MCF 10A (cell line): ENCODE measurements around the gene C19orf73. TPM values are rescaled to one million over a fixed set of nuclear protein-coding genes. Genes with fewer than 3 reads are reported as not detected.
A peak's percentile ranks its signal among the peaks of the same experiment; 100 is the strongest.

Source experiments
- BruUV-seq: library from RNA; stranded (reverse); fragments of 400-500 nt; replicated peaks from 2 replicates; lab custom pipeline; 2021; lab: Mats Ljungman, UMichigan
- CTCF ChIA-PET: fragments of 300-600 bp; sonication (Branson Sonifier 250); formaldehyde crosslinking; extraction: SDS; loops from one replicate; lab custom pipeline; 2021; ENCODE audit warnings: antibody characterized with exemption, inconsistent platforms; lab: Yijun Ruan, JAX
- POLR2A ChIA-PET: fragments of 300-600, 350-650 bp; sonication (Branson Sonifier 250); formaldehyde crosslinking; extraction: SDS; loops from one replicate; lab custom pipeline; 2020; ENCODE audit warnings: antibody characterized with exemption, inconsistent platforms; lab: Yijun Ruan, JAX
- DNase-seq: peaks from one replicate; pipeline ENCODE4 v3.0.0-alpha.2; 2018; ENCODE audit not compliant: unreplicated experiment
- H3K27ac Mint-ChIP-seq: one replicate; pipeline ENCODE4 v1.8.0; 2022; ENCODE audit warnings: mild to moderate bottlenecking, low read depth, mixed read lengths; ENCODE audit not compliant: unreplicated experiment
- H3K27me3 Mint-ChIP-seq: one replicate; pipeline ENCODE4 v1.8.0; 2022; ENCODE audit warnings: mixed read lengths; ENCODE audit not compliant: insufficient read depth, unreplicated experiment
- H3K36me3 Mint-ChIP-seq: one replicate; pipeline ENCODE4 v1.8.0; 2022; ENCODE audit warnings: mild to moderate bottlenecking, moderate library complexity, mixed read lengths; ENCODE audit not compliant: insufficient read depth, unreplicated experiment
- H3K4me1 Mint-ChIP-seq: one replicate; pipeline ENCODE4 v1.8.0; 2022; ENCODE audit warnings: mixed read lengths; ENCODE audit not compliant: insufficient read depth, unreplicated experiment
- H3K4me3 Mint-ChIP-seq: one replicate; pipeline ENCODE4 v1.8.0; 2022; ENCODE audit warnings: mild to moderate bottlenecking, moderate library complexity, mixed read lengths; ENCODE audit not compliant: unreplicated experiment
- H3K9me3 Mint-ChIP-seq: one replicate; pipeline ENCODE4 v1.8.0; 2022; ENCODE audit warnings: mixed read lengths; ENCODE audit not compliant: unreplicated experiment
- intact Hi-C: fragments of 100-400 bp; cut with micrococcal nuclease; formaldehyde crosslinking; loops from 2 replicates; pipeline ENCODE4 v1.14.1; 2022
- total RNA-seq: library from RNA; stranded (reverse); gene quantifications from 2 replicates; pipeline ENCODE4 v1.2.3, GENCODE V29; 2022
- TF ChIP-seq, protein P1 (sequence below): fragments of 200-600 bp; IDR thresholded peaks from one replicate; pipeline ENCODE4 v1.8.0; 2022; ENCODE audit warnings: antibody characterized with exemption, mild to moderate bottlenecking; ENCODE audit not compliant: unreplicated experiment

C19orf73 gene
- total RNA-seq, 1 experiment from 2014 or later: 3.2 TPM

DNA sequence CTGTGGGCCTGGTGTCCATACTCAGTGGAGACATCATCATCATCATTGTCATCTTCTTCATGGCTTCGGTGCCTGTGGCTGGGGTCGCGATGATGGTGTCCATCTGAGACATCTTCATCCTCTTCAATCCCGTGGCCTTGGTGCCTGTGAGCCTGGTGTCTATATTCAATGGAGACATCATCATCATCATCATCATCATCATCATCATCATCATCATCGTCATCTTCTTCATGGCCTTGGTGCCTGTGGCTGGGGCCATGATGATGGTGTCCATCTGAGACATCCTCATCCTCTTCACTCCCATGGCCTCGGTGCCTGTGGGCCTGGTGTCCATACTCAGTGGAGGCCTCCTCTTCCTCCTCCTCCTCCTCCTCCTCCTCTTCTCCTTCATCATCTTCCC lies 35.3 kb upstream of the C19orf73 start:
- CTCF ChIA-PET: interaction anchor here (0.5 kb wide), 1 partner anchor 8 kb away, joined by 3 read pairs; no protein-coding TSS in a partner anchor
- peaks cover 12% of the 10 kb centered on the region for H3K4me1 Mint-ChIP-seq

DNA sequence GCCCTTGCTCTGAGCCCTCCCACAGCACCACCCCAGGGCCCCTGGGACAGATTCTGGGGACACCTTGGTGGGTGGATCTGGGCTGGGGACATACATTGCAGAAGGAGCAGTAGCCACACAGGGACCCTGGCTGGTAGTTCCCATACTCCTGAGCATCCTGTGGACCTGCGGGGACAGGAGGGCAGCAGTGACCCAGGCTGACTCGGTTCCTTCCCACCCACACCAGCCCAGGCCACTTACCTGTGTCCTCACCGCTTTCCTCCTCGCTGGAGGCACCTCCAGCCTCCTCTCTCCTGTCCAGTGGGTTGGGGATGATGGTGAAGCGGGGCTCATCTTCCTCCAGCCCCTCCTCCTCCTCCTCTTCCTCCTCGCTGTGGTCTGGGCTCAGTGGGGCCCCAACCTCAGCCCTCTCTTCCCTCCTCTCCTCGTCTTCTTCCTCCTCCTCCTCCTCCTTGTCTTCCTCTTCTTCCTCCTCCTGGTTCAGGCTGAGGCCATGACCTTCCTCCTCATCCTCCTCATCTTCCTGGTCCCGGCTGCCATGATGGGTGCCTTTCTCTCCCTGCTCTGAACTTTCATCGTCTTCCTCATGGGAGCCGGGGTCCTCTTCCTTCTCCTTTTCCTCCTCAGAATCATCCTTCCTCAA lies 34.3 kb upstream of the C19orf73 start:
- POLR2A ChIA-PET: no interaction called here
- Mint-ChIP-seq H3K27ac (no peak overlapping the region), H3K9me3 (peaks cover 17% of the 10 kb centered on the region), H3K27me3 (no peaks in the 10 kb centered on the region), H3K36me3 (no peaks in the 10 kb centered on the region), H3K4me1 (peaks cover 14% of the 10 kb centered on the region), H3K4me3 (no peak overlapping the region)
- intact Hi-C loops: no loop called here
- TF ChIP-seq, protein P1, sequence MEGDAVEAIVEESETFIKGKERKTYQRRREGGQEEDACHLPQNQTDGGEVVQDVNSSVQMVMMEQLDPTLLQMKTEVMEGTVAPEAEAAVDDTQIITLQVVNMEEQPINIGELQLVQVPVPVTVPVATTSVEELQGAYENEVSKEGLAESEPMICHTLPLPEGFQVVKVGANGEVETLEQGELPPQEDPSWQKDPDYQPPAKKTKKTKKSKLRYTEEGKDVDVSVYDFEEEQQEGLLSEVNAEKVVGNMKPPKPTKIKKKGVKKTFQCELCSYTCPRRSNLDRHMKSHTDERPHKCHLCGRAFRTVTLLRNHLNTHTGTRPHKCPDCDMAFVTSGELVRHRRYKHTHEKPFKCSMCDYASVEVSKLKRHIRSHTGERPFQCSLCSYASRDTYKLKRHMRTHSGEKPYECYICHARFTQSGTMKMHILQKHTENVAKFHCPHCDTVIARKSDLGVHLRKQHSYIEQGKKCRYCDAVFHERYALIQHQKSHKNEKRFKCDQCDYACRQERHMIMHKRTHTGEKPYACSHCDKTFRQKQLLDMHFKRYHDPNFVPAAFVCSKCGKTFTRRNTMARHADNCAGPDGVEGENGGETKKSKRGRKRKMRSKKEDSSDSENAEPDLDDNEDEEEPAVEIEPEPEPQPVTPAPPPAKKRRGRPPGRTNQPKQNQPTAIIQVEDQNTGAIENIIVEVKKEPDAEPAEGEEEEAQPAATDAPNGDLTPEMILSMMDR: no peak
- no peak for DNase-seq
- no TSS peak for BruUV-seq
- CTCF ChIA-PET: interaction anchor here (0.6 kb wide), 1 partner anchor 1572 kb away, joined by 3 read pairs; no protein-coding TSS in a partner anchor

More for the DNA sequence above, 35.3 kb upstream of the C19orf73 start:
- POLR2A ChIA-PET: interaction anchor here (1.0 kb wide), 1 partner anchor 161 kb away, joined by 3 read pairs; the partner anchor contains the start of genes GYS1 and RUVBL2
- Mint-ChIP-seq H3K27ac (no peak overlapping the region), H3K9me3 (peaks cover 17% of the 10 kb centered on the region), H3K27me3 (no peaks in the 10 kb centered on the region), H3K36me3 (no peaks in the 10 kb centered on the region), H3K4me3 (no peak overlapping the region)
- intact Hi-C loops: no loop called here
- TF ChIP-seq, protein P1: no peak
- DNase-seq: no peak
- BruUV-seq: no TSS peak

DNA sequence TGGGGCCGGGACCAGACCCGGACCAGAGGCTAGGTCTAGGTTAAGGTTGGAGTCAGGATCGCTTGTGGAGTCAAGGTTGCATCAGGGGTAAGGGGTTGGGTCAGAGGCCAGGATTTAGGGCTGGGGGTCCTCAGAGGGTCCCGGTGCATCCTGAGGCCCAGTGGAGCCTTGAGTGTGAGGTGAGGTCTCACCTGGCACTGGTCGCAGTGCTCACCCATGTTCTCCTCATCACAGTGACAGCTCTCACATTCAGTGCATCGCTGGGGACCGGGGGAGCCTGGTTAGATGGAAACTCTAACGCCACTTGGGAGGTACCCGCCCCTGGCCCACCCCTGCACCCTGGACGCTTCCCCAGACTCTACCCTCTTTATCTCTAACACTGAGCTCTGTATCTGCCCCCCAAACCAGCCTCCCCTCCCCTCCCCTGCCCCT lies 33.2 kb upstream of the C19orf73 start:
- CTCF ChIA-PET: interaction anchor here (0.7 kb wide), 2 partner anchors 47 to 62 kb away, joined by 3 read pairs; no protein-coding TSS in a partner anchor
- TF ChIP-seq, protein P1: no peak
- DNase-seq: no peak
- H3K36me3 Mint-ChIP-seq: no peaks in the 10 kb centered on the region
- peaks cover 17% of the 10 kb centered on the region for H3K9me3 Mint-ChIP-seq
- H3K4me3 Mint-ChIP-seq: peak overlapping the region; percentile 82
- H3K4me1 Mint-ChIP-seq: peaks cover 11% of the 10 kb centered on the region
- no TSS peak for BruUV-seq
- no peak overlapping the region for H3K27ac Mint-ChIP-seq
- no peaks in the 10 kb centered on the region for H3K27me3 Mint-ChIP-seq
- intact Hi-C loops: no loop called here
- POLR2A ChIA-PET: no interaction called here

DNA sequence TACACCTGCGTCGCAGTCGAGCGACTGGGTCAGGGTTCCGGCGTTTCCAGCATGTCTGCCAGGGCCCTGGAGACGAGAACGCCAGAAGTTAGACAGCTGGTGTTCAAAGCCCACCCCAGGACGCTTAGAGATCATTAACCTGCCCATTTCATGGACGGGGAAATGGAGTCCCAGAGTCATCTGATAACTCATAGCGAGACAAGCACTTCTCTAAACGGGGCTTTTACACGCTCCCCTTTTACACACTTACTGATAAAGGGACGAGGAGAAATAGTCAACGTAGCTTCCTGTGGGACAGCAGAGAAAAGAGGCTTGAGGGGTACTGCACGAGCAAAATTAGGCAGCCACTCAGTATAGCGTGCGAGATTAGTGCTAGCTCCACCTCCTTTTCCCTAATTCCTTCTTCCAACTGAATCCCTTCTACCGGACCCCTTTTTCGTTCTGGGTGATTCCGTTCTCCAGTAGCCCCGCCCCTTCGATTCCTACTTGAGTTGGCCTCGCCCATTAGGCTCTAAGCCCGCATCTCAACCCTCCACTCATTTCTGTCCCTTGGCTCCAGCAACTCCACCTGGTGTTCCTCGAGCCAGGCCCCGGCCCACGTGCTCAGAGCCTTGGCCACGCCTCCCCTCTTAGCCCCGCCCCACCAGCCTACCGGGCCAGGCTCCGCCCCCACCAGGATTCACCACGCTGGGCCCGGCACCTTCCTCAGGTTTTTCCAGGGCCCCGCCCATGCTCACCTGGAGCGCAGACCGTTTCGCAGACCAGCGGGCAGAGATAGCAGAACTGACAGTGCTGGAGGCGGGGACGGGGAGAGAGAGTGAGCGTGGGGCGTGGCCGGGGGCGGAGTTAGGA lies 32.5 kb upstream of the C19orf73 start:
- intact Hi-C loops: no loop called here
- ChIA-PET POLR2A (interaction anchor here (0.6 to 4.3 kb wide), 5 partner anchors 8 to 65 kb away, joined by 3 to 19 read pairs (median 3); no protein-coding TSS in a partner anchor), CTCF (interaction anchor here (0.6 to 1.5 kb wide), 3 partner anchors 53 to 206 kb away, joined by 3 to 5 read pairs (median 3); no protein-coding TSS in a partner anchor)
- BruUV-seq: no TSS peak
- Mint-ChIP-seq H3K36me3 (no peaks in the 10 kb centered on the region), H3K9me3 (peaks cover 17% of the 10 kb centered on the region), H3K27ac (peak overlapping the region; percentile 9), H3K4me1 (peaks cover 11% of the 10 kb centered on the region), H3K4me3 (peak overlapping the region; percentile 82), H3K27me3 (no peaks in the 10 kb centered on the region)
- TF ChIP-seq, protein P1: no peak
- DNase-seq: peak; percentile 90
